Measurements from ENCODE around the gene NRROS. TPM values are rescaled to one million over a fixed set of nuclear protein-coding genes. Genes with fewer than 3 reads are reported as not detected.

NRROS gene
- total and polyA plus RNA-seq, 2 experiments from 2014 or later: 0.33 TPM; not detected in 1

GRCh38 chr3:196689941-196690660 is 50.6 kb downstream of the NRROS start:
- Histone ChIP-seq H3K9me3 (ENCODE audit: low read depth) (no peaks in the 10 kb centered on the region), H2AFZ (no peak overlapping the region), H4K20me1 (ENCODE audit: insufficient read depth, poor library complexity, severe bottlenecking) (no peaks in the 10 kb centered on the region), H3K79me2 (no peaks in the 10 kb centered on the region), H3K9me2 (replicated peaks; ENCODE audit: insufficient read depth) (no peaks in the 10 kb centered on the region), H3K27ac (no peak overlapping the region), H3K4me3 (no peak overlapping the region), H3K27me3 (no peaks in the 10 kb centered on the region), H3K36me3 (replicated peaks; ENCODE audit: insufficient read depth, low read depth) (no peaks in the 10 kb centered on the region), H3K4me2 (no peak overlapping the region), H3K4me1 (ENCODE audit: insufficient read depth) (no peaks in the 10 kb centered on the region)
- TF ChIP-seq, protein P1, sequence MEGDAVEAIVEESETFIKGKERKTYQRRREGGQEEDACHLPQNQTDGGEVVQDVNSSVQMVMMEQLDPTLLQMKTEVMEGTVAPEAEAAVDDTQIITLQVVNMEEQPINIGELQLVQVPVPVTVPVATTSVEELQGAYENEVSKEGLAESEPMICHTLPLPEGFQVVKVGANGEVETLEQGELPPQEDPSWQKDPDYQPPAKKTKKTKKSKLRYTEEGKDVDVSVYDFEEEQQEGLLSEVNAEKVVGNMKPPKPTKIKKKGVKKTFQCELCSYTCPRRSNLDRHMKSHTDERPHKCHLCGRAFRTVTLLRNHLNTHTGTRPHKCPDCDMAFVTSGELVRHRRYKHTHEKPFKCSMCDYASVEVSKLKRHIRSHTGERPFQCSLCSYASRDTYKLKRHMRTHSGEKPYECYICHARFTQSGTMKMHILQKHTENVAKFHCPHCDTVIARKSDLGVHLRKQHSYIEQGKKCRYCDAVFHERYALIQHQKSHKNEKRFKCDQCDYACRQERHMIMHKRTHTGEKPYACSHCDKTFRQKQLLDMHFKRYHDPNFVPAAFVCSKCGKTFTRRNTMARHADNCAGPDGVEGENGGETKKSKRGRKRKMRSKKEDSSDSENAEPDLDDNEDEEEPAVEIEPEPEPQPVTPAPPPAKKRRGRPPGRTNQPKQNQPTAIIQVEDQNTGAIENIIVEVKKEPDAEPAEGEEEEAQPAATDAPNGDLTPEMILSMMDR (IDR thresholded peaks at IDR 0.05; ENCODE audit: poor library complexity): no peak
- no peak for TF ChIP-seq EZH2phosphoT487 (IDR thresholded peaks at IDR 0.05; ENCODE audit: low read depth, severe bottlenecking, unreplicated experiment)
- TF ChIP-seq EZH2 (IDR thresholded peaks at IDR 0.05; ENCODE audit: borderline replicate concordance): no peak
- DNase-seq (ENCODE audit: low spot score): no peak
- WGBS (ENCODE audit: low lambda C conversion rate, missing lambda C conversion rate): 93% methylated on average over 17 of the region's 17 CpGs

GRCh38 chr3:196691386-196691785 is 51.9 kb downstream of the NRROS start:
- Histone ChIP-seq H3K36me3 (replicated peaks; ENCODE audit: insufficient read depth, low read depth) (no peaks in the 10 kb centered on the region), H3K9me3 (ENCODE audit: low read depth) (no peaks in the 10 kb centered on the region), H3K9me2 (replicated peaks; ENCODE audit: insufficient read depth) (no peaks in the 10 kb centered on the region), H3K4me3 (no peak overlapping the region), H2AFZ (no peak overlapping the region), H4K20me1 (ENCODE audit: insufficient read depth, poor library complexity, severe bottlenecking) (no peaks in the 10 kb centered on the region), H3K4me1 (ENCODE audit: insufficient read depth) (no peaks in the 10 kb centered on the region), H3K27ac (no peak overlapping the region), H3K4me2 (no peak overlapping the region), H3K79me2 (no peaks in the 10 kb centered on the region), H3K27me3 (no peaks in the 10 kb centered on the region)
- no peak for DNase-seq (ENCODE audit: low spot score)
- 76% methylated on average over 8 of the region's 8 CpGs for WGBS (ENCODE audit: low lambda C conversion rate, missing lambda C conversion rate)
- TF ChIP-seq, protein P1 (IDR thresholded peaks at IDR 0.05; ENCODE audit: poor library complexity): no peak
- TF ChIP-seq EZH2 (IDR thresholded peaks at IDR 0.05; ENCODE audit: borderline replicate concordance) (no peak), EZH2phosphoT487 (IDR thresholded peaks at IDR 0.05; ENCODE audit: low read depth, severe bottlenecking, unreplicated experiment) (no peak)

- Histone ChIP-seq H4K20me1 (ENCODE audit: insufficient read depth, poor library complexity, severe bottlenecking) (no peaks in the 10 kb centered on the region), H3K27me3 (no peaks in the 10 kb centered on the region), H3K4me2 (no peak overlapping the region), H3K9me3 (ENCODE audit: low read depth) (no peaks in the 10 kb centered on the region), H3K36me3 (replicated peaks; ENCODE audit: insufficient read depth, low read depth) (no peaks in the 10 kb centered on the region), H3K27ac (no peak overlapping the region), H2AFZ (no peak overlapping the region), H3K4me1 (ENCODE audit: insufficient read depth) (no peaks in the 10 kb centered on the region), H3K79me2 (no peaks in the 10 kb centered on the region), H3K4me3 (no peak overlapping the region), H3K9me2 (replicated peaks; ENCODE audit: insufficient read depth) (no peaks in the 10 kb centered on the region)
- TF ChIP-seq, protein P1 (IDR thresholded peaks at IDR 0.05; ENCODE audit: poor library complexity): peak; percentile 13
- TF ChIP-seq EZH2phosphoT487 (IDR thresholded peaks at IDR 0.05; ENCODE audit: low read depth, severe bottlenecking, unreplicated experiment) (no peak), EZH2 (IDR thresholded peaks at IDR 0.05; ENCODE audit: borderline replicate concordance) (no peak)
- no peak for DNase-seq (ENCODE audit: low spot score)
- WGBS (ENCODE audit: low lambda C conversion rate, missing lambda C conversion rate): 79% methylated on average over 1 of the region's 1 CpG
Observed at GRCh38 chr3:196694202-196694638, 54.7 kb downstream of the NRROS start.

Measured in hepatocyte (in vitro differentiated cells).